Activated CD4-positive, alpha-beta T cell treated with anti-CD3 and anti-CD28 coated beads, Interleukin-2, amount 10 ng/mL, durations not matched to agents 24 days and 14 days (primary cell): ENCODE results near the gene YJEFN3. TPM values are rescaled to one million over a fixed set of nuclear protein-coding genes. Genes with fewer than 3 reads are reported as not detected.

Source experiments
- DNase-seq: peaks from one replicate; pipeline ENCODE4 v3.0.0; 2022
- H3K27ac Mint-ChIP-seq: one replicate; pipeline ENCODE4 v1.8.0; 2022; ENCODE audit warnings: mild to moderate bottlenecking, mixed read lengths
- H3K27me3 Mint-ChIP-seq: one replicate; pipeline ENCODE4 v1.8.0; 2022; ENCODE audit warnings: mixed read lengths
- H3K36me3 Mint-ChIP-seq: one replicate; pipeline ENCODE4 v1.8.0; 2022; ENCODE audit warnings: low read depth, mild to moderate bottlenecking, mixed read lengths
- H3K4me1 Mint-ChIP-seq: one replicate; pipeline ENCODE4 v1.8.0; 2021; ENCODE audit warnings: mixed read lengths
- H3K4me3 Mint-ChIP-seq: one replicate; pipeline ENCODE4 v1.8.0; 2022; ENCODE audit warnings: mild to moderate bottlenecking, moderate library complexity, mixed read lengths
- H3K9me3 Mint-ChIP-seq: one replicate; pipeline ENCODE4 v1.8.0; 2021; ENCODE audit warnings: mixed read lengths
- intact Hi-C: fragments of 100-400 bp; cut with micrococcal nuclease; formaldehyde crosslinking; loops from one replicate; pipeline ENCODE4 v1.15.1; 2023
- total RNA-seq: library from RNA; stranded (reverse); gene quantifications from 2 replicates; pipeline ENCODE4 v1.2.3, GENCODE V29; 2022

YJEFN3 gene
- total RNA-seq, 1 donor from 2014 or later: 14.6 TPM

GRCh38 chr19:19553670-19554069 lies 25.0 kb downstream of the YJEFN3 start:
- H3K27ac Mint-ChIP-seq: no peak overlapping the region

GRCh38 chr19:19554074-19555023 lies 25.6 kb downstream of the YJEFN3 start:
- intact Hi-C loops: loop anchor here (1.0 to 5.0 kb wide), 2 partner anchors 22 to 38 kb away; no protein-coding TSS in a partner anchor
- peaks cover 5% of the 10 kb centered on the region for H3K4me1 Mint-ChIP-seq

More at GRCh38 chr19:19553670-19554069, 25.0 kb downstream of the YJEFN3 start:
- Mint-ChIP-seq H3K9me3 (no peaks in the 10 kb centered on the region), H3K4me3 (no peak overlapping the region), H3K4me1 (peaks cover 2% of the 10 kb centered on the region), H3K36me3 (no peaks in the 10 kb centered on the region), H3K27me3 (peaks cover 3% of the 10 kb centered on the region)
- DNase-seq: no peak
- intact Hi-C loops: loop anchor here (1.0 to 5.0 kb wide), 2 partner anchors 21 to 39 kb away; no protein-coding TSS in a partner anchor

GRCh38 chr19:19558055-19558454 lies 29.3 kb downstream of the YJEFN3 start:
- Mint-ChIP-seq H3K4me1 (peaks cover 18% of the 10 kb centered on the region), H3K27me3 (no peaks in the 10 kb centered on the region), H3K4me3 (no peak overlapping the region), H3K27ac (no peak overlapping the region), H3K9me3 (no peaks in the 10 kb centered on the region), H3K36me3 (peaks cover 25% of the 10 kb centered on the region)
- no peak for DNase-seq
- intact Hi-C loops: no loop called here

More at GRCh38 chr19:19554074-19555023, 25.6 kb downstream of the YJEFN3 start:
- no peak overlapping the region for H3K27ac Mint-ChIP-seq
- DNase-seq: peak; percentile 87
- H3K36me3 Mint-ChIP-seq: peaks cover 4% of the 10 kb centered on the region
- H3K9me3 Mint-ChIP-seq: no peaks in the 10 kb centered on the region
- H3K4me3 Mint-ChIP-seq: no peak overlapping the region
- H3K27me3 Mint-ChIP-seq: no peaks in the 10 kb centered on the region

- no peaks in the 10 kb centered on the region for H3K27me3 Mint-ChIP-seq
- peaks cover 26% of the 10 kb centered on the region for H3K36me3 Mint-ChIP-seq
These were observed 29.9 kb downstream of the YJEFN3 start for GRCh38 chr19:19558636-19559035.

GRCh38 chr19:19559931-19560330 lies 31.2 kb downstream of the YJEFN3 start:
- intact Hi-C loops: no loop called here
- peaks cover 17% of the 10 kb centered on the region for H3K4me1 Mint-ChIP-seq
- no peak overlapping the region for H3K27ac Mint-ChIP-seq
- H3K9me3 Mint-ChIP-seq: no peaks in the 10 kb centered on the region
- H3K27me3 Mint-ChIP-seq: no peaks in the 10 kb centered on the region
- peaks cover 38% of the 10 kb centered on the region for H3K36me3 Mint-ChIP-seq
- DNase-seq: no peak
- H3K4me3 Mint-ChIP-seq: no peak overlapping the region

More at GRCh38 chr19:19558636-19559035, 29.9 kb downstream of the YJEFN3 start:
- intact Hi-C loops: no loop called here
- H3K27ac Mint-ChIP-seq: no peak overlapping the region
- H3K4me3 Mint-ChIP-seq: no peak overlapping the region
- no peak for DNase-seq
- H3K4me1 Mint-ChIP-seq: peaks cover 19% of the 10 kb centered on the region
- H3K9me3 Mint-ChIP-seq: no peaks in the 10 kb centered on the region

- intact Hi-C loops: no loop called here
- H3K4me1 Mint-ChIP-seq: peaks cover 20% of the 10 kb centered on the region
- no peak overlapping the region for H3K27ac Mint-ChIP-seq
- H3K27me3 Mint-ChIP-seq: no peaks in the 10 kb centered on the region
- no peak for DNase-seq
- H3K36me3 Mint-ChIP-seq: peaks cover 50% of the 10 kb centered on the region
- H3K4me3 Mint-ChIP-seq: no peak overlapping the region
- no peaks in the 10 kb centered on the region for H3K9me3 Mint-ChIP-seq
These were observed 33.4 kb downstream of the YJEFN3 start for GRCh38 chr19:19561946-19562664.

- intact Hi-C loops: no loop called here
- Mint-ChIP-seq H3K9me3 (no peaks in the 10 kb centered on the region), H3K27me3 (no peaks in the 10 kb centered on the region), H3K4me3 (no peak overlapping the region), H3K27ac (no peak overlapping the region), H3K4me1 (peaks cover 20% of the 10 kb centered on the region), H3K36me3 (peaks cover 54% of the 10 kb centered on the region)
- peak; percentile 73 for DNase-seq
These were observed 34.1 kb downstream of the YJEFN3 start for GRCh38 chr19:19562665-19563347.

GRCh38 chr19:19563348-19563848 lies 34.7 kb downstream of the YJEFN3 start:
- Mint-ChIP-seq H3K36me3 (peaks cover 55% of the 10 kb centered on the region), H3K4me1 (peaks cover 20% of the 10 kb centered on the region), H3K9me3 (no peaks in the 10 kb centered on the region), H3K27me3 (no peaks in the 10 kb centered on the region), H3K27ac (no peak overlapping the region), H3K4me3 (no peak overlapping the region)
- intact Hi-C loops: no loop called here
- DNase-seq: no peak

GRCh38 chr19:19566306-19566705 lies 37.6 kb downstream of the YJEFN3 start:
- no peak overlapping the region for H3K4me3 Mint-ChIP-seq

GRCh38 chr19:19567391-19567790 lies 38.7 kb downstream of the YJEFN3 start:
- Mint-ChIP-seq H3K4me1 (peaks cover 9% of the 10 kb centered on the region), H3K9me3 (no peaks in the 10 kb centered on the region), H3K27ac (no peak overlapping the region), H3K36me3 (peaks cover 55% of the 10 kb centered on the region), H3K4me3 (no peak overlapping the region), H3K27me3 (no peaks in the 10 kb centered on the region)
- intact Hi-C loops: no loop called here
- no peak for DNase-seq

More at GRCh38 chr19:19566306-19566705, 37.6 kb downstream of the YJEFN3 start:
- H3K9me3 Mint-ChIP-seq: no peaks in the 10 kb centered on the region
- no peak for DNase-seq
- H3K4me1 Mint-ChIP-seq: peaks cover 12% of the 10 kb centered on the region
- H3K27me3 Mint-ChIP-seq: no peaks in the 10 kb centered on the region
- peaks cover 65% of the 10 kb centered on the region for H3K36me3 Mint-ChIP-seq
- intact Hi-C loops: no loop called here
- no peak overlapping the region for H3K27ac Mint-ChIP-seq

GRCh38 chr19:19568802-19569756 lies 40.4 kb downstream of the YJEFN3 start:
- peaks cover 49% of the 10 kb centered on the region for H3K36me3 Mint-ChIP-seq
- intact Hi-C loops: no loop called here
- H3K4me1 Mint-ChIP-seq: peaks cover 7% of the 10 kb centered on the region
- H3K27me3 Mint-ChIP-seq: no peaks in the 10 kb centered on the region
- no peaks in the 10 kb centered on the region for H3K9me3 Mint-ChIP-seq
- no peak for DNase-seq
- no peak overlapping the region for H3K4me3 Mint-ChIP-seq
- H3K27ac Mint-ChIP-seq: peak overlapping the region; percentile 26

- Mint-ChIP-seq H3K27me3 (no peaks in the 10 kb centered on the region), H3K4me1 (peaks cover 5% of the 10 kb centered on the region), H3K9me3 (no peaks in the 10 kb centered on the region), H3K27ac (no peak overlapping the region), H3K36me3 (peaks cover 36% of the 10 kb centered on the region), H3K4me3 (no peak overlapping the region)
- intact Hi-C loops: no loop called here
- no peak for DNase-seq
These were observed 41.9 kb downstream of the YJEFN3 start for GRCh38 chr19:19570571-19570970.
